HepG2 (cell line): Measurements from ENCODE around the gene CENPK. TPM values are rescaled to one million over a fixed set of nuclear protein-coding genes. Genes with fewer than 3 reads are reported as not detected.

Source experiments
- ATAC-seq: fragments of 200-7000 bp; cut with Tn5 transposase; 3 replicates; pipeline ENCODE4 v1.9.1; 2020; ENCODE audit warnings: mild to moderate bottlenecking, moderate library complexity
- BruUV-seq: library from RNA; stranded (reverse); fragments of 400-500 nt; replicated peaks from 2 replicates; lab custom pipeline; 2021; lab: Mats Ljungman, UMichigan
- CTCF ChIA-PET: fragments of 300-600 bp; formaldehyde crosslinking; extraction: SDS; loops from one replicate; lab custom pipeline; 2021; ENCODE audit warnings: low total read pairs, inconsistent platforms, low intra/inter-chr PET ratio; lab: Yijun Ruan, JAX
- POLR2A ChIA-PET: fragments of 350-600 bp; sonication (Branson Sonifier 250); formaldehyde crosslinking; loops from one replicate; lab custom pipeline; 2020; ENCODE audit warnings: antibody characterized with exemption, inconsistent platforms; lab: Yijun Ruan, JAX
- DNase-seq: peaks from one replicate; pipeline ENCODE4 v3.0.0-alpha.2; 2015; ENCODE audit warnings: low spot score
- FAIRE-seq: peaks from 3 replicates; lab custom pipeline; 2011; peaks lifted over from hg19 to GRCh38; lab: Jason Lieb, UNC
- H2AFZ ChIP-seq: one replicate; pipeline ENCODE4 v1.6.1; 2011; ENCODE audit warnings: low read length, inconsistent platforms
- H3K27ac ChIP-seq: fragments of 300-600 bp; 3 replicates; pipeline ENCODE4 v1.8.0; 2011; ENCODE audit warnings: mixed run types, mild to moderate bottlenecking, mixed read lengths, low read length, inconsistent platforms; ENCODE audit not compliant: insufficient read depth; ENCODE audit errors: extremely low read length
- H3K27me3 ChIP-seq, 2 experiments: fragments of 200-600 bp in 1 of 2; 2 replicates in 1 of 2; 3 replicates in 1 of 2; pipeline versions ENCODE4 v1.6.0 to v1.8.0; 2011; ENCODE audit warnings: low read length in 2 of 2, mild to moderate bottlenecking in 2 of 2, moderate library complexity in 2 of 2, inconsistent platforms in 1 of 2; ENCODE audit not compliant: insufficient read depth in 2 of 2, control insufficient read depth in 1 of 2
- H3K36me3 ChIP-seq, 2 experiments: fragments of 200-600 bp in 1 of 2; replicated peaks in 1 of 2; 2 replicates in 1 of 2; 3 replicates in 1 of 2; pipeline versions ENCODE4 v1.5.1 to v1.8.0; 2011; ENCODE audit warnings: low read length in 2 of 2, inconsistent platforms in 1 of 2; ENCODE audit not compliant: insufficient read depth in 2 of 2, control insufficient read depth in 1 of 2
- H3K4me1 ChIP-seq: 2 replicates; pipeline ENCODE4 v1.5.1; 2012; ENCODE audit warnings: low read length, inconsistent platforms; ENCODE audit not compliant: insufficient read depth
- H3K4me2 ChIP-seq: 2 replicates; pipeline ENCODE4 v1.6.0; 2011; ENCODE audit warnings: low read depth, low read length, inconsistent platforms
- H3K4me3 ChIP-seq, 3 experiments: fragments of 200-600 bp in 1 of 3; sonication (generic), shearing (Covaris generic) in 1 of 3; replicated peaks in 1 of 3; 2 replicates each; pipeline ENCODE4 v1.5.1; 2011 to 2016; ENCODE audit warnings: low read length in 3 of 3, inconsistent platforms in 2 of 3, low read depth in 2 of 3, mild to moderate bottlenecking in 2 of 3, control low read depth in 1 of 3, mixed read lengths in 1 of 3; ENCODE audit not compliant: insufficient read depth in 1 of 3
- H3K79me2 ChIP-seq: one replicate; pipeline ENCODE4 v1.6.1; 2011; ENCODE audit warnings: low read length, inconsistent platforms; ENCODE audit not compliant: insufficient read depth
- H3K9ac ChIP-seq: 2 replicates; pipeline ENCODE4 v1.6.0; 2011; ENCODE audit warnings: mild to moderate bottlenecking, low read depth, low read length, inconsistent platforms; ENCODE audit not compliant: insufficient read depth
- H3K9me3 ChIP-seq: 2 replicates; pipeline ENCODE4 v1.5.1; 2012; ENCODE audit warnings: mild to moderate bottlenecking, low read length
- H4K20me1 ChIP-seq: 2 replicates; pipeline ENCODE4 v1.6.0; 2011; ENCODE audit warnings: inconsistent platforms, mild to moderate bottlenecking, low read length, moderate library complexity; ENCODE audit not compliant: insufficient read depth
- ELF3 ChIP-seq: IDR thresholded peaks from 2 replicates; pipeline ENCODE4 v1.6.1; 2016; ENCODE audit warnings: missing genetic modification reagents, missing compliant biosample characterization
- ZBTB1 ChIP-seq: sonication (generic); formaldehyde crosslinking; IDR thresholded peaks from 2 replicates; pipeline ENCODE4 v1.4.0; 2020; ENCODE audit warnings: missing genetic modification reagents, borderline replicate concordance
- in situ Hi-C: cut with HindIII; loops from 2 replicates; pipeline ENCODE4 v1.10.0; 2017; ENCODE audit warnings: low pct_unique_long_range_greater_than_20kb; ENCODE audit not compliant: extremely low pct_ligation_motif_present
- intact Hi-C: fragments of 100-400 bp; cut with micrococcal nuclease; formaldehyde crosslinking; loops from one replicate; pipeline ENCODE4 v1.10.0; 2022; ENCODE audit not compliant: unreplicated experiment
- polyA plus RNA-seq, 8 experiments: library from polyadenylated mRNA; depleted of rRNA in 3 of 8; stranded (reverse) in 7 of 8; unstranded in 1 of 8; fragments of >200 nt; fragmentation: Illumina TruSeq in 4 of 8; extraction: Trizol in 4 of 8; gene quantifications; 2 replicates each; pipeline versions ENCODE4 v1.2.1 to v1.2.3, GENCODE V29; 2011 to 2016; ENCODE audit warnings: low read depth in 4 of 8, missing spikeins in 1 of 8, mixed read lengths in 1 of 8; ENCODE audit not compliant: insufficient read depth in 1 of 8
- total RNA-seq, 5 experiments: library from RNA; depleted of rRNA; stranded (reverse); fragments of >200 nt; fragmentation: Illumina TruSeq; extraction: Trizol; gene quantifications; 2 replicates each; pipeline ENCODE4 v1.2.3, GENCODE V29; 2016; ENCODE audit warnings: low read depth in 1 of 5
- TF ChIP-seq, protein P1 (sequence below): fragments of 450-650 bp; IDR thresholded peaks from 2 replicates; pipeline ENCODE4 v1.6.1; 2016
- TF ChIP-seq, protein P2 (sequence below): sonication (generic); formaldehyde crosslinking; IDR thresholded peaks from 2 replicates; pipeline ENCODE4 v1.8.0; 2022; ENCODE audit warnings: mild to moderate bottlenecking, missing genetic modification reagents, borderline replicate concordance
- TF ChIP-seq, protein P3 (sequence below): sonication (generic); formaldehyde crosslinking; IDR thresholded peaks from 2 replicates; pipeline ENCODE4 v1.5.0; 2020; ENCODE audit warnings: missing genetic modification reagents
- TF ChIP-seq, protein P4 (sequence below): conservative IDR thresholded peaks from 2 replicates; pipeline ENCODE4 v1.6.1; 2018; ENCODE audit warnings: missing genetic modification reagents

The CENPK gene
- total and polyA plus RNA-seq, 2 of the 13 experiments (the other 11 are each of a cell fraction or from before 2014, with no cell fraction given): 14.3 to 54.4 TPM

DNA sequence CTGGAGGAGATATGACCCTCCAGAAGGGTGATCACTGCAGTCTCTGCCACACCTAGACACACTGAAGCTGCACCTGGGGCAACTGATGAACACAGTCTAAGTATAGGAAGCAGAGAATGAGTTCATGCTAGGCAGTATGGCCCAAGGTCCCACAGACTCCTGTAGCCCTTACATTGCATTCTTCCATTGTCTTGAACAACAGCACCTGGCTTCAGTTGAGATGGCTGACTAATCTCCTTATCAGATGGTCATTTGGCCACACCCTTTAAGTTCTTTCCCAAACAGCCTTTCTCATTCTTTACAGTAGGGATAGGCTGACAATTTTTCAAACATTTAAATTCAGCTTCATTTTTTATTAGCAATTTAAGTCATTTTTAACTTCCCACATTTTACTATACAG, 23.1 kb downstream of the CENPK start:
- Histone ChIP-seq H3K27me3 (no peaks in the 10 kb centered on the region), H3K9ac (no peak overlapping the region), H3K4me2 (no peak overlapping the region), H3K4me3 (no peak overlapping the region), H3K27ac (no peak overlapping the region)
- CTCF ChIA-PET: no interaction called here
- intact Hi-C loops: no loop called here
- BruUV-seq: no TSS peak
- TF ChIP-seq, protein P1, sequence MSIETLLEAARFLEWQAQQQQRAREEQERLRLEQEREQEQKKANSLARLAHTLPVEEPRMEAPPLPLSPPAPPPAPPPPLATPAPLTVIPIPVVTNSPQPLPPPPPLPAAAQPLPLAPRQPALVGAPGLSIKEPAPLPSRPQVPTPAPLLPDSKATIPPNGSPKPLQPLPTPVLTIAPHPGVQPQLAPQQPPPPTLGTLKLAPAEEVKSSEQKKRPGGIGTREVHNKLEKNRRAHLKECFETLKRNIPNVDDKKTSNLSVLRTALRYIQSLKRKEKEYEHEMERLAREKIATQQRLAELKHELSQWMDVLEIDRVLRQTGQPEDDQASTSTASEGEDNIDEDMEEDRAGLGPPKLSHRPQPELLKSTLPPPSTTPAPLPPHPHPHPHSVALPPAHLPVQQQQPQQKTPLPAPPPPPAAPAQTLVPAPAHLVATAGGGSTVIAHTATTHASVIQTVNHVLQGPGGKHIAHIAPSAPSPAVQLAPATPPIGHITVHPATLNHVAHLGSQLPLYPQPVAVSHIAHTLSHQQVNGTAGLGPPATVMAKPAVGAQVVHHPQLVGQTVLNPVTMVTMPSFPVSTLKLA: no peak
- TF ChIP-seq, protein P2, sequence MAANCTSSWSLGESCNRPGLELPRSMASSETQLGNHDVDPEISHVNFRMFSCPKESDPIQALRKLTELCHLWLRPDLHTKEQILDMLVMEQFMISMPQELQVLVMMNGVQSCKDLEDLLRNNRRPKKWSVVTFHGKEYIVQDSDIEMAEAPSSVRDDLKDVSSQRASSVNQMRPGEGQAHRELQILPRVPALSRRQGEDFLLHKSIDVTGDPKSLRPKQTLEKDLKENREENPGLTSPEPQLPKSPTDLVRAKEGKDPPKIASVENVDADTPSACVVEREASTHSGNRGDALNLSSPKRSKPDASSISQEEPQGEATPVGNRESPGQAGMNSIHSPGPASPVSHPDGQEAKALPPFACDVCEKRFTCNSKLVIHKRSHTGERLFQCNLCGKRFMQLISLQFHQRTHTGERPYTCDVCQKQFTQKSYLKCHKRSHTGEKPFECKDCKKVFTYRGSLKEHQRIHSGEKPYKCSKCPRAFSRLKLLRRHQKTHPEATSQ (CRISPR knock-in tag): no peak
- TF ChIP-seq ZBTB1 (CRISPR knock-in tag): no peak
- no peak for TF ChIP-seq ELF3 (CRISPR knock-in tag)
- TF ChIP-seq, protein P3, sequence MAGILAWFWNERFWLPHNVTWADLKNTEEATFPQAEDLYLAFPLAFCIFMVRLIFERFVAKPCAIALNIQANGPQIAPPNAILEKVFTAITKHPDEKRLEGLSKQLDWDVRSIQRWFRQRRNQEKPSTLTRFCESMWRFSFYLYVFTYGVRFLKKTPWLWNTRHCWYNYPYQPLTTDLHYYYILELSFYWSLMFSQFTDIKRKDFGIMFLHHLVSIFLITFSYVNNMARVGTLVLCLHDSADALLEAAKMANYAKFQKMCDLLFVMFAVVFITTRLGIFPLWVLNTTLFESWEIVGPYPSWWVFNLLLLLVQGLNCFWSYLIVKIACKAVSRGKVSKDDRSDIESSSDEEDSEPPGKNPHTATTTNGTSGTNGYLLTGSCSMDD (CRISPR knock-in tag): no peak
- TF ChIP-seq, protein P4, sequence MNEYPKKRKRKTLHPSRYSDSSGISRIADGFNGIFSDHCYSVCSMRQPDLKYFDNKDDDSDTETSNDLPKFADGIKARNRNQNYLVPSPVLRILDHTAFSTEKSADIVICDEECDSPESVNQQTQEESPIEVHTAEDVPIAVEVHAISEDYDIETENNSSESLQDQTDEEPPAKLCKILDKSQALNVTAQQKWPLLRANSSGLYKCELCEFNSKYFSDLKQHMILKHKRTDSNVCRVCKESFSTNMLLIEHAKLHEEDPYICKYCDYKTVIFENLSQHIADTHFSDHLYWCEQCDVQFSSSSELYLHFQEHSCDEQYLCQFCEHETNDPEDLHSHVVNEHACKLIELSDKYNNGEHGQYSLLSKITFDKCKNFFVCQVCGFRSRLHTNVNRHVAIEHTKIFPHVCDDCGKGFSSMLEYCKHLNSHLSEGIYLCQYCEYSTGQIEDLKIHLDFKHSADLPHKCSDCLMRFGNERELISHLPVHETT (CRISPR knock-in tag): no peak
- TF ChIP-seq, all 625 proteins: peak for 0
- no peaks in the 10 kb centered on the region for H3K9me3 ChIP-seq
- FAIRE-seq (no peak), ATAC-seq (no peak), DNase-seq (no peak)
- POLR2A ChIA-PET: no interaction called here
- no peaks in the 10 kb centered on the region for H3K4me1 ChIP-seq
- no peaks in the 10 kb centered on the region for H4K20me1 ChIP-seq
- H3K79me2 ChIP-seq: no peaks in the 10 kb centered on the region
- H3K36me3 ChIP-seq: peaks cover 1 to 32% of the 10 kb centered on the region in 2 experiments; a peak in 4 of 5 replicates
- in situ Hi-C loops: no loop called here
- no peak overlapping the region for H2AFZ ChIP-seq
